Spleen (tissue), 11 donors: ENCODE data around the gene HSPA5. TPM values are rescaled to one million over a fixed set of nuclear protein-coding genes. Genes with fewer than 3 reads are reported as not detected.
"Not testable (repeated sequence)": the region's sequence is repeated elsewhere in the genome, so short reads cannot be mapped to it uniquely, and the experiment has no call there.

Experiments used
- DNase-seq: peaks from one replicate; pipeline ENCODE4 v3.0.0-alpha.2; 2020
- H3K27ac ChIP-seq, 8 donors: fragments of 200-600 bp; sonication (generic) in 7 of 8; 1 replicate in 4 of 8; 2 replicates in 4 of 8; pipeline versions ENCODE4 v1.5.0 to v1.8.0; 2016 to 2021; ENCODE audit warnings: inconsistent platforms in 4 of 8, mild to moderate bottlenecking in 4 of 8, moderate library complexity in 1 of 8
- H3K27me3 ChIP-seq, 7 donors: fragments of 200-600 bp; sonication (generic) in 6 of 7; replicated peaks in 1 of 7; 1 replicate in 4 of 7; 2 replicates in 3 of 7; pipeline versions ENCODE4 v1.5.0 to v1.8.0; 2016 to 2021; ENCODE audit warnings: inconsistent platforms in 3 of 7, mild to moderate bottlenecking in 1 of 7
- H3K36me3 ChIP-seq, 6 donors: fragments of 200-600 bp; sonication (generic) in 5 of 6; 1 replicate in 4 of 6; 2 replicates in 2 of 6; pipeline versions ENCODE4 v1.5.0 to v1.8.0; 2016 to 2021; ENCODE audit warnings: inconsistent platforms in 2 of 6
- H3K4me1 ChIP-seq, 6 donors: fragments of 200-600 bp; sonication (generic) in 5 of 6; 1 replicate in 3 of 6; 2 replicates in 3 of 6; pipeline versions ENCODE4 v1.5.0 to v1.8.0; 2016 to 2021; ENCODE audit warnings: inconsistent platforms in 3 of 6
- H3K4me3 ChIP-seq, 8 donors: fragments of 200-600 bp; sonication (generic) in 7 of 8; 1 replicate in 4 of 8; 2 replicates in 4 of 8; pipeline versions ENCODE4 v1.5.0 to v1.8.0; 2016 to 2021; ENCODE audit warnings: inconsistent platforms in 4 of 8, mild to moderate bottlenecking in 4 of 8, moderate library complexity in 2 of 8
- H3K9me3 ChIP-seq, 8 donors: fragments of 200-600 bp; sonication (generic) in 7 of 8; 1 replicate in 4 of 8; 2 replicates in 4 of 8; pipeline versions ENCODE4 v1.5.0 to v1.8.0; 2016 to 2021; ENCODE audit warnings: inconsistent platforms in 4 of 8
- POLR2A ChIP-seq, 3 donors: fragments of 450-650 bp; IDR thresholded peaks; one replicate each; pipeline ENCODE4 v1.5.1; 2017; ENCODE audit warnings: antibody characterized with exemption in 3 of 3, mild to moderate bottlenecking in 1 of 3
- POLR2AphosphoS5 ChIP-seq, 3 donors: sonication (generic); formaldehyde crosslinking; IDR thresholded peaks; one replicate each; pipeline ENCODE4 v1.5.1; 2017; ENCODE audit warnings: antibody characterized with exemption in 3 of 3
- WGBS, 5 donors: extraction: QIAGEN DNeasy Blood & Tissue Kit in 3 of 5; methylation state at CpG; one replicate each; pipeline versions ENCODE4 v1.1.5 to v1.1.7; 2013 to 2018; 5-methylcytosine and 5-hydroxymethylcytosine counted together
- intact Hi-C: fragments of 100-400 bp; cut with DNase I; formaldehyde crosslinking; loops from one replicate; pipeline ENCODE4 v1.15.0; 2023; ENCODE audit warnings: low total_unique reads
- polyA plus RNA-seq, 3 donors: library from polyadenylated mRNA; stranded (reverse); fragments of 200-250 nt; gene quantifications; one replicate each; pipeline ENCODE4 v1.2.1, GENCODE V29; 2013
- total RNA-seq, 7 donors: library from RNA; depleted of rRNA in 3 of 7; stranded (reverse); fragments of >200 nt in 3 of 7; fragmentation: NEBNext Ultra II Directional in 4 of 7; extraction: Animal tissue kit (Norgen Biotek cat#: 25700) in 4 of 7; gene quantifications; one replicate each; pipeline versions ENCODE4 v1.1.0 to v1.2.1, GENCODE V29; 2016 to 2021
- TF ChIP-seq, protein P1 (sequence below), 11 experiments: fragments of 200-600 bp in 7 of 11; fragments of 450-650 bp in 4 of 11; sonication (generic) in 4 of 11; IDR thresholded peaks in 8 of 11; conservative IDR thresholded peaks in 3 of 11; 1 replicate in 7 of 11; 2 replicates in 4 of 11; pipeline versions ENCODE4 v1.4.0 to v1.8.0; 2016 to 2021; ENCODE audit warnings: antibody characterized with exemption in 11 of 11, inconsistent platforms in 4 of 11, mild to moderate bottlenecking in 1 of 11
- donor health status: healthy with polysubstance abuse.
- donor health status: DM: no; HTN: no; CAD: no; lungs with moderate emphysema.
- donor health status: DM: no; HTN: no; CAD: no.
- donor health status: Bipolar disorder and iron deficiency.
- donor health status: healthy.
- donor health status: DM: no; HTN: no; CAD: no.
- donor health status: DM: yes; HTN: yes; CAD: no.

HSPA5 gene
- total and polyA plus RNA-seq, 10 donors, result 30.0 to 190 (median 122) TPM

DNA sequence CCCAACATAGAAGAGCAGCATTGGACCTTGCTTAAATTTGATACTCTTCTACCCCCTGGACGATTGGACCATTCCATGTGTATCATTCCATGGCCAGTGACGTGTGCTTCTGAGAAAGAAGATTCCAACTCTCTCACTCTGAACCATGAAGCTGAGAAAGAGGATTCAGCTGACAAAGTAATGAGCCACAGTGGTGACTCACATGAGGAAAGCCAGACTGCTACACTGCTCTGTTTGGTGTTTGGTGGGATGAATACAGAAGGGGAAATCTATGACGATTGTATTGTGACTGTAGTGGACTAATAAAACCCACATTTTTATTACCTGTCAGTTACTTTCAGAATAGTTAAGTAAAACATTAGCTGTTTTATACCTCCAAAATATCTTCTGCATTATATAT is 7.5 kb downstream of the HSPA5 start:
- 60 to 79% (median 76%) methylated on average over 3 of the region's 3 CpGs for WGBS, 5 donors
- Histone ChIP-seq H3K27me3 (no peaks in the 10 kb centered on the region), H3K9me3 (no peaks in the 10 kb centered on the region), H3K4me1 (peaks cover 40 to 42% (median 40%) of the 10 kb centered on the region in 6 donors), H3K4me3 (no peak overlapping the region), H3K27ac (no peak overlapping the region), H3K36me3 (peaks cover 0 to 96% (median 67%) of the 10 kb centered on the region in 6 donors)
- intact Hi-C loops, result no loop called here
- TF ChIP-seq POLR2A (IDR thresholded peaks at IDR 0.05) (no peak), POLR2AphosphoS5 (IDR thresholded peaks at IDR 0.05) (no peak)
- TF ChIP-seq, protein P1, sequence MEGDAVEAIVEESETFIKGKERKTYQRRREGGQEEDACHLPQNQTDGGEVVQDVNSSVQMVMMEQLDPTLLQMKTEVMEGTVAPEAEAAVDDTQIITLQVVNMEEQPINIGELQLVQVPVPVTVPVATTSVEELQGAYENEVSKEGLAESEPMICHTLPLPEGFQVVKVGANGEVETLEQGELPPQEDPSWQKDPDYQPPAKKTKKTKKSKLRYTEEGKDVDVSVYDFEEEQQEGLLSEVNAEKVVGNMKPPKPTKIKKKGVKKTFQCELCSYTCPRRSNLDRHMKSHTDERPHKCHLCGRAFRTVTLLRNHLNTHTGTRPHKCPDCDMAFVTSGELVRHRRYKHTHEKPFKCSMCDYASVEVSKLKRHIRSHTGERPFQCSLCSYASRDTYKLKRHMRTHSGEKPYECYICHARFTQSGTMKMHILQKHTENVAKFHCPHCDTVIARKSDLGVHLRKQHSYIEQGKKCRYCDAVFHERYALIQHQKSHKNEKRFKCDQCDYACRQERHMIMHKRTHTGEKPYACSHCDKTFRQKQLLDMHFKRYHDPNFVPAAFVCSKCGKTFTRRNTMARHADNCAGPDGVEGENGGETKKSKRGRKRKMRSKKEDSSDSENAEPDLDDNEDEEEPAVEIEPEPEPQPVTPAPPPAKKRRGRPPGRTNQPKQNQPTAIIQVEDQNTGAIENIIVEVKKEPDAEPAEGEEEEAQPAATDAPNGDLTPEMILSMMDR (IDR thresholded peaks at IDR 0.05 in 8 of 11, conservative IDR thresholded peaks at IDR 0.05 in 3 of 11), result no peak
- DNase-seq, result no peak

DNA sequence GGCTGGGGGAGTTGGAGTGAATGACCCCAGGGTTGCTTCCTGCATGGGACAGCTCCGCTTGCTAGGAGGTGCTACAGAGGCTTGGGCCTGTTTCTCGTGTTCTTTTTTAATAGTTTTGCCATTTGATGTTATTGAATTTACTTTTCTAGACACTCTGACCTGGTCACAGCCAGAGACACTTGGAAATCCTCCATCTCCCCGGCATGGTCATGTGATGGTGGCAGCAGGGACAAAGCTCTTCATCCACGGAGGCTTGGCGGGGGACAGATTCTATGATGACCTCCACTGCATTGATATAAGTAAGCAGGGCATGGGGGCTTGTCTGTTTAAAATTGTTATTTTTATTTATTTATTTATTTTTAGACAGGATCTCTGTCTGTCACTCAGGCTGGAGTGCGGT is 13.4 kb downstream of the HSPA5 start:
- DNase-seq, result no peak
- H3K27me3 ChIP-seq, result no peaks in the 10 kb centered on the region
- peaks cover 0 to 80% (median 31%) of the 10 kb centered on the region in 6 donors for H3K36me3 ChIP-seq
- no peak overlapping the region for H3K27ac ChIP-seq
- H3K4me1 ChIP-seq, result no peaks in the 10 kb centered on the region
- no peak for TF ChIP-seq POLR2AphosphoS5 (IDR thresholded peaks at IDR 0.05)
- TF ChIP-seq, protein P1 (IDR thresholded peaks at IDR 0.05 in 8 of 11, conservative IDR thresholded peaks at IDR 0.05 in 3 of 11), result no peak
- no peak for TF ChIP-seq POLR2A (IDR thresholded peaks at IDR 0.05)
- H3K9me3 ChIP-seq, result no peaks in the 10 kb centered on the region
- no peak overlapping the region for H3K4me3 ChIP-seq
- 95 to 98% (median 96%) methylated on average over 6 of the region's 6 CpGs for WGBS, 5 donors
- intact Hi-C loops, result no loop called here

DNA sequence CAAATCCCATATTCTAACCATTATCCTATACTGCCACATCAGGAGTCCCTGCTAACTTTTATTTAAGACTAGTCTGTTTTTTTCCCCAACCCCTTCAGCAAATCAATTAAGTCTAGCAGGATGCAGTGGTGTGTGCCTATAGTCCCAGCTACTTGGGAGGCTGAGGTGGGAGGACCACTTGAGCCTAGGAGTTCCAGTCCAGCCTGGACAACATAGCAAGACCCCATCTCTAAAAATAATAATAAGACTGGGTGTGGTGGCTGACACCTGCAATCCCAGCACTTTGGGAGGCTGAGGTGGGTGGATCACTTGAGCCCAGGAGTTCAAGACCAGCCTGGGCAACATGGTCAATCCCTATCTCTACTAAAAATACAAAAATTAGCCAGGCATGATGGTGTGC is 16.3 kb downstream of the HSPA5 start:
- intact Hi-C loops, H3K4me1 ChIP-seq, H3K9me3 ChIP-seq, DNase-seq, H3K27ac ChIP-seq, H3K4me3 ChIP-seq, H3K27me3 ChIP-seq: not testable (repeated sequence)
- peaks cover 0 to 83% (median 25%) of the 10 kb centered on the region in 6 donors for H3K36me3 ChIP-seq

DNA sequence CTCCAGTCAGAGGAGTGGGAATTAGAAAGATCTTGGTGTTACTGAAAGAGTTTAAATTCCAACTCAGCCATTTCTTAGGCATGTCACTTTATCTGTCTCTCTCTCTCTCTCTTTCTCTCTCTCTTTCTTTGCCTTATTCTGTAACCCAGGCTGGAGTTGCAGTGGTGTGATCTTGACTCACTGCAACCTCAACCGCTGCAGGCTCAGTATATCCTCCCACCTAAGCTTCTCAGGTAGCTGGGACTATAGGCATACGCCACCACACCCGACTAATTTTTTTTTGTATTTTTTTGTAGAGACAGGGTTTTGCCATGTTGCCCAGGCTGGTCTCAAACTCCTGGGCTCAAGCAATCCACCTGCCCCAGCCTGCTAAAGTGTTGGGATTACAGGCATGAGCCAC is 22.5 kb downstream of the HSPA5 start:
- no peak overlapping the region for H3K27ac ChIP-seq
- no peak overlapping the region for H3K4me3 ChIP-seq
- no peak for DNase-seq
- intact Hi-C loops, result no loop called here
- TF ChIP-seq POLR2A (IDR thresholded peaks at IDR 0.05) (no peak), POLR2AphosphoS5 (IDR thresholded peaks at IDR 0.05) (no peak)
- TF ChIP-seq, protein P1 (IDR thresholded peaks at IDR 0.05 in 8 of 11, conservative IDR thresholded peaks at IDR 0.05 in 3 of 11), result no peak
- H3K27me3 ChIP-seq, result no peaks in the 10 kb centered on the region
- H3K36me3 ChIP-seq, result peaks cover 0 to 72% (median 21%) of the 10 kb centered on the region in 6 donors
- no peaks in the 10 kb centered on the region for H3K9me3 ChIP-seq
- no peaks in the 10 kb centered on the region for H3K4me1 ChIP-seq
- 95 to 98% (median 96%) methylated on average over 3 of the region's 3 CpGs for WGBS, 5 donors

DNA sequence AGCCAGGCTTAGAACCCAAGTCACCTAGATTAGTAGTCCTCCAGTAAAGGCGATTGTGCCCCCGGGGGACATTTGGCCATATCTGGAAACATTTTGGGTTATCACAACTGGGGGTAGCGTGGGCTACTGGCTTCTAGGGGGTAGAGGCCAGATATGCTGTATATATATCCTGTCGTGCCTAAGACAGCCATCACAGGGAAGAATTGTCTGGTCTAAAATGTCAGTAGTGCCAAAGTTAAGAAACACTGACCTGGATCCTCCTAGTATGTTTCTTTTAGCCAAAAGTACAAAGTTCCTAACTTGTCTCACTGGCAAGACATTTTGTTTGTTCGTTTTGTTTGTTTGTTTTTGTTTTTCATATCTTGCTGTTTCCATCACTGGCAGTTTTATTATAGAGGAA is 27.0 kb downstream of the HSPA5 start:
- intact Hi-C loops, result no loop called here
- H3K36me3 ChIP-seq, result peaks cover 0 to 73% (median 31%) of the 10 kb centered on the region in 6 donors
- no peaks in the 10 kb centered on the region for H3K4me1 ChIP-seq
- H3K9me3 ChIP-seq, result no peaks in the 10 kb centered on the region
- H3K27ac ChIP-seq, result no peak overlapping the region
- no peak for DNase-seq
- no peak overlapping the region for H3K4me3 ChIP-seq
- no peaks in the 10 kb centered on the region for H3K27me3 ChIP-seq
- TF ChIP-seq POLR2A (IDR thresholded peaks at IDR 0.05), result no peak
- TF ChIP-seq POLR2AphosphoS5 (IDR thresholded peaks at IDR 0.05), result no peak
- TF ChIP-seq, protein P1 (IDR thresholded peaks at IDR 0.05 in 8 of 11, conservative IDR thresholded peaks at IDR 0.05 in 3 of 11), result no peak
- WGBS, 5 donors, result 88 to 94% (median 91%) methylated on average over 5 of the region's 5 CpGs
